ENCODE results near the gene MMRN2. TPM values are rescaled to one million over a fixed set of nuclear protein-coding genes. Genes with fewer than 3 reads are reported as not detected.

The MMRN2 gene
- total RNA-seq, 1 experiment from 2014 or later: 13.4 TPM

GRCh38 chr10:86905429-86905828, 52.0 kb downstream of the MMRN2 start:
- Histone ChIP-seq H3K9me3 (ENCODE audit: insufficient read depth, low read depth) (no peaks in the 10 kb centered on the region), H4K20me1 (ENCODE audit: insufficient read depth) (no peaks in the 10 kb centered on the region), H3F3A (ENCODE audit: insufficient read depth, low read depth) (no peaks in the 10 kb centered on the region), H3K4me2 (no peak overlapping the region), H3K27ac (no peak overlapping the region), H3K4me3 (no peak overlapping the region), H3K4me1 (replicated peaks; ENCODE audit: insufficient read depth) (no peaks in the 10 kb centered on the region), H3K9me2 (ENCODE audit: insufficient read depth) (no peaks in the 10 kb centered on the region), H3K27me3 (ENCODE audit: insufficient read depth, low read depth) (no peaks in the 10 kb centered on the region), H2AFZ (no peak overlapping the region), H3K79me2 (ENCODE audit: low read depth) (no peaks in the 10 kb centered on the region), H3K36me3 (ENCODE audit: low read depth) (peaks cover 6% of the 10 kb centered on the region)
- CTCF ChIA-PET: no interaction called here
- intact Hi-C loops (cut with micrococcal nuclease; ENCODE audit: unreplicated experiment): no loop called here
- no TSS peak for BruUV-seq (replicated peaks)
- POLR2A ChIA-PET (ENCODE audit: unreplicated experiment): no interaction called here
- no peak for TF ChIP-seq CTCF (conservative IDR thresholded peaks at IDR 0.05)
- no peak for TF ChIP-seq EZH2 (IDR thresholded peaks at IDR 0.05; ENCODE audit: low read depth)
- DNase-seq: no peak

GRCh38 chr10:86904600-86904999, 52.8 kb downstream of the MMRN2 start:
- TF ChIP-seq EZH2 (IDR thresholded peaks at IDR 0.05; ENCODE audit: low read depth) (no peak), CTCF (conservative IDR thresholded peaks at IDR 0.05) (no peak)
- no peak for DNase-seq
- Histone ChIP-seq H3K4me1 (replicated peaks; ENCODE audit: insufficient read depth) (no peaks in the 10 kb centered on the region), H3K4me2 (no peak overlapping the region), H3K27ac (no peak overlapping the region), H3K27me3 (ENCODE audit: insufficient read depth, low read depth) (no peaks in the 10 kb centered on the region), H3F3A (ENCODE audit: insufficient read depth, low read depth) (no peaks in the 10 kb centered on the region), H3K9me3 (ENCODE audit: insufficient read depth, low read depth) (no peaks in the 10 kb centered on the region), H3K9me2 (ENCODE audit: insufficient read depth) (no peaks in the 10 kb centered on the region), H2AFZ (no peak overlapping the region), H4K20me1 (ENCODE audit: insufficient read depth) (no peaks in the 10 kb centered on the region), H3K79me2 (ENCODE audit: low read depth) (no peaks in the 10 kb centered on the region), H3K4me3 (no peak overlapping the region), H3K36me3 (ENCODE audit: low read depth) (peaks cover 6% of the 10 kb centered on the region)
- BruUV-seq (replicated peaks): no TSS peak
- ChIA-PET CTCF (no interaction called here), POLR2A (ENCODE audit: unreplicated experiment) (no interaction called here)
- intact Hi-C loops (cut with micrococcal nuclease; ENCODE audit: unreplicated experiment): no loop called here

GRCh38 chr10:86900955-86901354, 56.5 kb downstream of the MMRN2 start:
- ChIA-PET POLR2A (ENCODE audit: unreplicated experiment) (no interaction called here), CTCF (interaction anchor here (0.6 kb wide), 1 partner anchor 224 kb away, joined by 4 read pairs; no protein-coding TSS in a partner anchor)
- H3K4me1 ChIP-seq (replicated peaks; ENCODE audit: insufficient read depth): no peaks in the 10 kb centered on the region
- H3K79me2 ChIP-seq (ENCODE audit: low read depth): no peaks in the 10 kb centered on the region
- no peaks in the 10 kb centered on the region for H3F3A ChIP-seq (ENCODE audit: insufficient read depth, low read depth)
- no peaks in the 10 kb centered on the region for H3K9me3 ChIP-seq (ENCODE audit: insufficient read depth, low read depth)
- H4K20me1 ChIP-seq (ENCODE audit: insufficient read depth): no peaks in the 10 kb centered on the region
- intact Hi-C loops (cut with micrococcal nuclease; ENCODE audit: unreplicated experiment): no loop called here
- peaks cover 6% of the 10 kb centered on the region; the same call in 1 of the 2 replicates for H3K36me3 ChIP-seq (ENCODE audit: low read depth)
- H3K4me2 ChIP-seq: no peak overlapping the region
- H3K27me3 ChIP-seq (ENCODE audit: insufficient read depth, low read depth): no peaks in the 10 kb centered on the region
- no TSS peak for BruUV-seq (replicated peaks)
- DNase-seq: no peak
- no peaks in the 10 kb centered on the region for H3K9me2 ChIP-seq (ENCODE audit: insufficient read depth)
- no peak overlapping the region for H3K27ac ChIP-seq
- no peak overlapping the region for H2AFZ ChIP-seq
- no peak overlapping the region for H3K4me3 ChIP-seq
- no peak for TF ChIP-seq EZH2 (IDR thresholded peaks at IDR 0.05; ENCODE audit: low read depth)

- ChIA-PET CTCF (no interaction called here), POLR2A (ENCODE audit: unreplicated experiment) (no interaction called here)
- no peak overlapping the region for H3K4me2 ChIP-seq
Measured at GRCh38 chr10:86899670-86900276, 57.6 kb downstream of the MMRN2 start.

More at GRCh38 chr10:86899670-86900276, 57.6 kb downstream of the MMRN2 start:
- peak in 1 of 2 experiments; percentile 8 for DNase-seq
- Histone ChIP-seq H3K4me1 (replicated peaks; ENCODE audit: insufficient read depth) (no peaks in the 10 kb centered on the region), H3K9me3 (ENCODE audit: insufficient read depth, low read depth) (no peaks in the 10 kb centered on the region), H3K9me2 (ENCODE audit: insufficient read depth) (no peaks in the 10 kb centered on the region), H3K79me2 (ENCODE audit: low read depth) (no peaks in the 10 kb centered on the region), H3K27ac (no peak overlapping the region), H4K20me1 (ENCODE audit: insufficient read depth) (no peaks in the 10 kb centered on the region), H3F3A (ENCODE audit: insufficient read depth, low read depth) (no peaks in the 10 kb centered on the region), H3K36me3 (ENCODE audit: low read depth) (no peaks in the 10 kb centered on the region), H3K27me3 (ENCODE audit: insufficient read depth, low read depth) (no peaks in the 10 kb centered on the region), H3K4me3 (no peak overlapping the region), H2AFZ (no peak overlapping the region)
- intact Hi-C loops (cut with micrococcal nuclease; ENCODE audit: unreplicated experiment): no loop called here
- peak; percentile 65 for TF ChIP-seq CTCF (conservative IDR thresholded peaks at IDR 0.05)
- TF ChIP-seq EZH2 (IDR thresholded peaks at IDR 0.05; ENCODE audit: low read depth): no peak
- no TSS peak for BruUV-seq (replicated peaks)

Data from PC-9 (cell line).